WERI-Rb-1 (cell line): Measurements from ENCODE around the gene DRAXIN.
A peak's percentile ranks its signal among the peaks of the same experiment; 100 is the strongest.

Experiments
- DNase-seq: peaks from one replicate; pipeline ENCODE4 v3.0.0-alpha.2; 2020
- H3K27ac ChIP-seq: fragments of 250-450 bp; sonication (Bioruptor Pico); 2 replicates; pipeline ENCODE4 v1.5.1; 2020; ENCODE audit warnings: mild to moderate bottlenecking, moderate library complexity
- H3K27me3 ChIP-seq: fragments of 250-450 bp; sonication (Bioruptor Pico); 2 replicates; pipeline ENCODE4 v1.5.1; 2021; ENCODE audit warnings: mild to moderate bottlenecking, low read depth, moderate library complexity; ENCODE audit not compliant: insufficient read depth, severe bottlenecking
- H3K36me3 ChIP-seq: fragments of 250-450 bp; sonication (Bioruptor Pico); 2 replicates; pipeline ENCODE4 v1.5.1; 2020; ENCODE audit warnings: mild to moderate bottlenecking, moderate library complexity
- H3K4me3 ChIP-seq: 2 replicates; pipeline ENCODE4 v1.5.1; 2011; ENCODE audit warnings: low read depth, mild to moderate bottlenecking, control low read depth, low read length
- H3K9me3 ChIP-seq: fragments of 250-450 bp; sonication (Bioruptor Pico); 2 replicates; pipeline ENCODE4 v1.5.1; 2021; ENCODE audit warnings: mild to moderate bottlenecking, moderate library complexity; ENCODE audit not compliant: severe bottlenecking
- TF ChIP-seq, protein P1 (sequence below): IDR thresholded peaks from 2 replicates; pipeline ENCODE4 v1.5.1; 2011; ENCODE audit warnings: low read depth, mild to moderate bottlenecking, control low read depth, inconsistent platforms, low read length

Gene DRAXIN

DNA sequence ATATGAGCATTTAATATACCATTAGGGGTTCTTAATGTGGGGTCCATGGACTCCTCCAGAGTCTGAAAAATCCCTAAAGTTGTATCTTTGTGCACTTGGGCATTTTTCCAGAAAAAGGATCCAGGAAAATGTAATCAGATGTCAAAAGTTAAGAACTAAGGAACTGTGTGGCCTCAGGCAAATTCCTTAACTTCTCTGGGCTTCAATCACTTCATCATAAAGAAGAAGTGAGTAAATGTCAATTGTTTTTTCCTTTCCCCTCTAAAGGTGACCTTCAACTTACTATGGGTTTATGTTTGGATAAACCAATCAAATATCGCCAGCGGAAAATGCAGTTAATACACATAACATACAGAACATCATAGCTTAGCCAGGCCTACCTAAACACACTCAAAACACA lies 13.1 kb upstream of the DRAXIN start:
- DNase-seq, result no peak
- Histone ChIP-seq H3K9me3 (no peaks in the 10 kb centered on the region), H3K27ac (no peak overlapping the region), H3K4me3 (no peak overlapping the region), H3K27me3 (no peaks in the 10 kb centered on the region), H3K36me3 (peaks cover 55% of the 10 kb centered on the region)
- TF ChIP-seq, protein P1, sequence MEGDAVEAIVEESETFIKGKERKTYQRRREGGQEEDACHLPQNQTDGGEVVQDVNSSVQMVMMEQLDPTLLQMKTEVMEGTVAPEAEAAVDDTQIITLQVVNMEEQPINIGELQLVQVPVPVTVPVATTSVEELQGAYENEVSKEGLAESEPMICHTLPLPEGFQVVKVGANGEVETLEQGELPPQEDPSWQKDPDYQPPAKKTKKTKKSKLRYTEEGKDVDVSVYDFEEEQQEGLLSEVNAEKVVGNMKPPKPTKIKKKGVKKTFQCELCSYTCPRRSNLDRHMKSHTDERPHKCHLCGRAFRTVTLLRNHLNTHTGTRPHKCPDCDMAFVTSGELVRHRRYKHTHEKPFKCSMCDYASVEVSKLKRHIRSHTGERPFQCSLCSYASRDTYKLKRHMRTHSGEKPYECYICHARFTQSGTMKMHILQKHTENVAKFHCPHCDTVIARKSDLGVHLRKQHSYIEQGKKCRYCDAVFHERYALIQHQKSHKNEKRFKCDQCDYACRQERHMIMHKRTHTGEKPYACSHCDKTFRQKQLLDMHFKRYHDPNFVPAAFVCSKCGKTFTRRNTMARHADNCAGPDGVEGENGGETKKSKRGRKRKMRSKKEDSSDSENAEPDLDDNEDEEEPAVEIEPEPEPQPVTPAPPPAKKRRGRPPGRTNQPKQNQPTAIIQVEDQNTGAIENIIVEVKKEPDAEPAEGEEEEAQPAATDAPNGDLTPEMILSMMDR, result no peak

DNA sequence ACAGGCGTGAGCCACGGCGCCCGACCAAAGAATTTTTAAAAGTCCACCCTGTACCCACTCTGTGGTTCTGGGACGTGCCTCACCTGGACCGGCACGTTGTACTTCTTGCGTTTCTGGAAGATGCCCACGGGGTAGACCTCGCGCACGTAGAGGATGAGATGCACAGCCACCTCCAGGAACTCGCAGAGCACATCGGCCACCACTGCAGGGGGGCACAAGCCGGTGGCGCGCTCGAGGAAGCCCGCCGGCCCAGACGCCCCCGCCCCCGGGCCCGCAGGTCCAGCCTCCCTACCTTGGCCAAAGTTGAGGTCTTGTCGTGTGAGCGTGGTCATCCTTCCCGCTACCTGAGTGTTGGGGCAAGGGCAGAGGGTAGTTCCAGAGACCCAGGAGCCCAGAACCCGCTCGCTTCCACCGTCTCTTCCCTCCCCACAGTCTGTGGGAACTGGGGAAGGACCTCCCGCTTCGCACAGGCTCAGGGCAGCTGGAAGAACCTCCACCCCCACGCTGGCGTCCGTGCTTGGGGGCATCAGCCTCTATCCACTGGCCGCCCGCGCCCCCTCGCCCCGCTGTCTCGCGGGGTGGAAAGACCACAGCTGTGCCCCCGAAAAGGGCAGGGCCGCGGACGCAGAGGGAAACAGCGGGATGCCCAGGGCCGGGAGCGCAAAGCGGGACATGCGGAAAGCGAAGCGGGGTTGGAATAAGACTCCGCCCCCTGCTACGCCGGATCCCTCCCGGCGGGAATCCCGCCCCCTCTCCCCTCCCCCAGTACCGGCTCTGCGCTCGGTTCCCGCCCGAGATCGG lies 11.0 kb upstream of the DRAXIN start:
- Histone ChIP-seq H3K27me3 (no peaks in the 10 kb centered on the region), H3K4me3 (peak overlapping the region; percentile 96), H3K9me3 (no peaks in the 10 kb centered on the region), H3K36me3 (peaks cover 36% of the 10 kb centered on the region), H3K27ac (peak overlapping the region; percentile 86)
- TF ChIP-seq, protein P1, result no peak
- no peak for DNase-seq

DNA sequence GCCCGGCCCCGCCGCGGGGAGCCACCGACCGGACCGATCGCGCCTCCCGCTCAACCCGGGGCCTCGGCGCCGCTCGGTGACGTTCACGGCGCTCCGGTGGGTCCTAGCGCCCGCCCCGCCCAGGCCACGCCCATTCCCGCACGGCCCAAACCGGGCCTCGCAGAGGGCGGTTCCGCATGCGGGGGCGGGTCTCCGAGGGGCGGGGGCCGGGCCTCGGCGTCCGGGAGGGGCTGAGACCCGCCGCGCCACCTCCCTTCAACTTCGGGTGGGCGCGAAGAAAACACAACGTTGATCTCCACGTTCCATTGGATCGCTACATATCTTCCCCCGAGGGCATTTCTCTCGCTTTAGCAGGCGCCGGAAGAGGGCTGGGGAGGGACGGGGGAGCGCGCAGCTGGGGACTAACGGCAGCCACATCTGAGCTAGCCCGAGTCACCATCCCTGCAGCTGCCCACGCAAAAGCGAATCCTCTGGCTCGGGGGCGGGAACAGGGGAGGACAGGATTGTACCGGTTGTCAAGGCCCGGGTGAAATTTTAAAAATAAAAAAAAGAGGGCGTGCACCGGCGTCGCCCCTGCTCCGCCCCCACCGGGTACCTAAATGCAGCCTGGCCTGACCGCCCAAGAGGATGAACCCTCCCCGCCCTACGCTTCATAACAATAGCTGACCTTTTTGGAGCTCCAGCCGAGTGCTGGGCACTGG lies 10.3 kb upstream of the DRAXIN start, which contains the start of gene MAD2L2:
MAD2L2 (minus strand) TSS at position 78 of the 701 bp plus-strand sequence. CDS start 547 bp downstream, outside the sequence.
- no peaks in the 10 kb centered on the region for H3K9me3 ChIP-seq
- DNase-seq, result peak; percentile 89
- no peaks in the 10 kb centered on the region for H3K27me3 ChIP-seq
- peak within 1 kb of the TSS; percentile 86 for H3K27ac ChIP-seq
- TF ChIP-seq, protein P1, result no peak
- H3K4me3 ChIP-seq, result peak within 1 kb of the TSS; percentile 96
- H3K36me3 ChIP-seq, result peaks cover 29% of the 10 kb centered on the region

DNA sequence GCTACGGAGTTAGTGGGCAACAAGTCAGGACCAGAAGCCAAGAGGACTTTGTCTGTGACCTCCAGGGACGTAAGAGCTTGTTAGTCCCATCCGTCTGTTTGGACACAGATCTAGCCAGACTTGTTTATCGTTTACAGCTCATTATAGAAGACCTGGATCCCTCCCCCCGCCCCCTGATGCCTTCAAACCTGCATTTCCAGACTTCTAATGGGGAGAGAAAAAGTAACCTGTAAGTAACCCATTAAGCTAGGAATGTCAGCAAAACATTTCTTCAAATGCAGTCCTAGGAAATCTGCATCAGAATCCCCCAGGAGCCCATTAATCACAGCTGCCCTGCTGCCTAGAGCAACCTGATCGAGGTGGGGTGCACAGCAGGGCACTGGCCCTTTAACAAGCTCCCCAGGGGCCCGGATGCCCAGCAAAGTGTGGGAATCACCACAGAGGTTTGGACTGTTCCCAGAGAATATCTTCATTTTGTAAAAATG lies 9.2 kb upstream of the DRAXIN start:
- Histone ChIP-seq H3K36me3 (peaks cover 18% of the 10 kb centered on the region), H3K9me3 (no peaks in the 10 kb centered on the region), H3K4me3 (no peak overlapping the region), H3K27ac (peak overlapping the region; percentile 86; the same call in 1 of the 2 replicates), H3K27me3 (no peaks in the 10 kb centered on the region)
- DNase-seq, result no peak
- TF ChIP-seq, protein P1, result no peak

DNA sequence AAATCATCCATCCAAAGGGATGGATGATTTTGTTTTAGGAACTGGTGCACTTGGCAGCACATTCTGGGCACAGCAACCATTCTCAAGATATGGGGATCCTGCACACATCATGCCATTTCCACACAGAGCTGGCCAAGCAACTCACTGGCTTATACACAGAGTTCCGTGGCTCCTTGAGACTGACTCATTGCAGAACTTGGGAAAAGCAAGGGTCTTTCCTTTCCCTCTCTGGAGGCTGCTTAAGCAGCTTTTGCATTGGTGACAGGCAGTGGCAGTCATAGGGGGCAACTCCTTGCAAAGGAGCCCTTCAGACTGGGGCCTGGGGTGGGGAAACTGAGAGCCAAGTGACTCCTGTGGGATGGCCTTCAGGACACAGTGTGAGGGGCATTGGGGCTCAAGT lies 8.7 kb upstream of the DRAXIN start:
- H3K27me3 ChIP-seq, result no peaks in the 10 kb centered on the region
- peaks cover 14% of the 10 kb centered on the region for H3K36me3 ChIP-seq
- no peak overlapping the region for H3K4me3 ChIP-seq
- H3K9me3 ChIP-seq, result no peaks in the 10 kb centered on the region
- DNase-seq, result no peak
- H3K27ac ChIP-seq, result no peak overlapping the region
- TF ChIP-seq, protein P1, result no peak
